Frontal cortex (tissue), 4 donors: ENCODE measurements around the gene TNNC2. TPM values are rescaled to one million over a fixed set of nuclear protein-coding genes. Genes with fewer than 3 reads are reported as not detected.
"Not testable (repeated sequence)": the region's sequence is repeated elsewhere in the genome, so short reads cannot be mapped to it uniquely, and the experiment has no call there.

ENCODE experiments used
- DNase-seq, 2 donors: peaks; one replicate each; pipeline ENCODE4 v3.0.0; 2012; ENCODE audit warnings: low spot score in 2 of 2
- FAIRE-seq: peaks from 2 replicates; lab custom pipeline; 2012; peaks lifted over from hg19 to GRCh38; lab: Jason Lieb, UNC
- total RNA-seq: library from RNA; depleted of rRNA; stranded (reverse); fragments of >200 nt; gene quantifications from one replicate; pipeline ENCODE4 v1.2.3, GENCODE V29; 2014
- donor health status: control.
- donor health status: control.
- donor health status: control.

The TNNC2 gene
- total RNA-seq, 1 donor from 2014 or later: not detected

DNA sequence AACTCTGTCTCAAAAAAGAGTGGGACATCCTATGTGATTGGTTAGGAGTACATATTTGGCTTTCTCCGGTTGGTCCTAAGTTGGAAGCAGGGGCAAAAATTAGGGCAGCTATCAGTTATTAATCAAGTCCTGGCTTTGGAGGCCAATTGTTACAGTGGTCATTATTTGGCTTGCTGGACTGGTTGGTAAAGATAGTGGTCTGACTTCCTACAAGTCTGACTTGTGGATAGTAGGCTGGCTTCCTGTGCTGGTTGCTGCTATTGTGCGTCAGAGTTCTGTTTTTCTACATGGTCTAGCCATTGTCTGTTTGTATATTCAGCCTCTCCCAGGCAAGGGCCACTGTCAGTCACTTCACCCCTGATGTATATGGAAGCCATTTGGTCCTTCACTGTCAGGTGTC lies 23.1 kb upstream of the TNNC2 start:
- DNase-seq (no peak), FAIRE-seq (no peak)

DNA sequence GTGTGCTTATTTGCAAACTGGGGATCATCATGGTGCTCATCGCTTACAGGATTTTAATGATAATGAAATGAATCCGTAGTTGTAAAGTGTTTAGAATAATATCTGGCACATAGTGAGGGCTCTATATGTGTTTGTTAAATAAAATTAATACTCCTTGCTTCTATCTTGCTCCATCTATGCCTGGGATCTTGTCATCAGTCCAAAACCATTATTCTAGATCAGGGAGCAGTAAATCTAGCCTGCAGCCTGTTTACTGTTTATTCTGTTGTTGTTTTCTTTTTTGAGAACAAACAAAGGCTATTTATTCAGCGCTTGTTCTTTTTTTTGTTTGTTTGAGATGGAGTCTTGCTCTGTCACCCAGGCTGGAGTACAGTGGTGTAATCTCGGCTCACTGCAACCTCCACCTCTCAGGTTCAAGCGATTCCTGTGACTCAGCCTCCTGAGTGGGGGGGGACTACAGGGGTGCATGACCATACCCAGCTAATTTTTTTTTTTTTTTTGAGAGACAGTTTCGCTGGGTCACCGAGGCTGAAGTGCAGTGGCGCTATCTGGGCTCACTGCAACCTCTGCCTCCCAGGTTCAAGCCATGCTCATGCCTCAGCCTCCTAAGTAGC lies 22.0 kb upstream of the TNNC2 start:
- DNase-seq: no peak
- no peak for FAIRE-seq

DNA sequence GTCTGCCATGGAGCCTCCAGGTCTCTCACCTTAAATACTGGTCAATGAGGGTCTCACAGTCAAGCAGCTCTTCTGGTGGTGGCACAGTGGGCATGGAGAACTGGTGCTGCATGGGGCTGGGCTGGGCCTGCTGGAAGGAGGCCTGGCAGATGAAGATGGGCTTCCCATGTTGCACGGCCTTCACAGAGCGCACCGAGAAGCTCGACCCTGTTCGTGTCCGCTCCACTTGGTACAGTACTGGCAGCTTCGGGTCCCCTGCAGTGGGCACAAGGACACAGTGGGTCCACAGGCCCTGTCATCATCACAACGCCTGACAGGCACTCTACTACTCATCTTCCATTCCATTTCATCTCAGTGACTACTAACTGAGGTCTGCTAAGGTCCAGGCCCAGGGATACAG lies 21.3 kb upstream of the TNNC2 start:
- FAIRE-seq (no peak), DNase-seq (no peak)

DNA sequence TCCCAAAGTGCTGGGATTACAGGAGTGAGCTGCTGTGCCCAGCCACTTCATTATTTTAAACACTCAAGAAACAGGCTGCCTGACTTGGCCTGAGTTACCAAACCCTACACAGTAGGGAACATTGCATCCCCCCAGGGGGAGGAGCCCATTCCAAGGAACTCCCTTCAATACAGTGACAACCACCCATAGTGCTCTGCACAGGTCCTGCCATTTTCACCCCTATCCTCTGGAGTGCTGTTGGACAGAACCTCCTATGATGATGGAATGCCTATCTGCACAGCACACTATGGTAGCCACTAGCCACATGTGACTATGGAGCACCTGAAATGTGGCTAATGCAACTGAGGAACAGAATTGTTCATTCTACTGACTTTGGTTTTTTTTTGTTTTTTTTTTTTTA lies 18.3 kb upstream of the TNNC2 start:
- no peak for FAIRE-seq
- DNase-seq: no peak

DNA sequence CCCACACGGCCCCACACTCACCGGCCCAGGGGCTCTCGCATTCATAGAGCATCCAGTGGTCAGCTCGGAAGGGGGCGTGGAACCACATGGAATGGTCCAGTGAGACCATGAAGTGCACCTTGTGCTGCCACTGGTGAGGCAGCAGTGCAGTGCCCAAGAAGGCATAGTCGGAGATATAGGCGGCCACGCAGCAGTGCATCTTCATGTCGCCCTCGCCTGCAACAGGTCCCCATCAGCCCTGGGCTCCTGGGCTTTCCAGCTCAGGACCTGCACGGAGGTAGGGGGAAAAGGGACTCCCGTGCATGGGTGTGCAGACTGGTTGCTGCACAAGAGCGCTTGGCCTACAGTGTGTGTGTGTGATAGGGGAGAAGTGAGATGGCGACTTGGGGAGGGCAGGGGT lies 16.4 kb upstream of the TNNC2 start:
- FAIRE-seq: no peak
- no peak for DNase-seq

DNA sequence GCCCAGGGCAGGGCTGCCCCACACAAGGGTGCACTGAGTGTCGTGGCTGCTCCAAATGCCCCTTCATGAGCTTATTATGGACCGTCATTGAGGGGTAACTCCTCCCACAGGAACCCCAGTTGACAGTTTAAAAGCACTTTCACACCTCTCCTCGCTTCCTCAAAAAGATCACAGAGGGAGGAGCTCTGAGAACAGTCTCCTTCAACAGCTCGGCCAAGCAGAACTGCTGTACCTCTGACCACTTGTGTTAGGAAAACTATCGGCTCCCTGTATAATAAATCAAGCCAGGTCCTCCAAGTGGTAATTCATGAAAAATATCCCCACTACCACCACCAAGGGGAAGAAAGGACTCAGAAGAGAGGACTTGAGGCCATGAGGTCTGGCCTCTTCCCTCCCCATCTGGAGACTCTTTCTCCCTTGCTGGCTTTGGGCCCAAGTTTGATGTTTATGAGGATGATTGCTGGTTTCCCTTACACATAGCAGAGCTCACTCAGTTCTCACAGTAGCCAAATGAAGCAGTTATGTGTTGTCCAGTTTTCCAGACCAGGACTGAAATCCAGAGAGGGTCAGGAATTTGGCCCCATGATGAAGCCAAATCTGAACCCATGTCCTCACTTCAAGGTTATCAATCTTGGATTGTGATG lies 15.2 kb upstream of the TNNC2 start:
- no peak for DNase-seq
- FAIRE-seq: no peak

DNA sequence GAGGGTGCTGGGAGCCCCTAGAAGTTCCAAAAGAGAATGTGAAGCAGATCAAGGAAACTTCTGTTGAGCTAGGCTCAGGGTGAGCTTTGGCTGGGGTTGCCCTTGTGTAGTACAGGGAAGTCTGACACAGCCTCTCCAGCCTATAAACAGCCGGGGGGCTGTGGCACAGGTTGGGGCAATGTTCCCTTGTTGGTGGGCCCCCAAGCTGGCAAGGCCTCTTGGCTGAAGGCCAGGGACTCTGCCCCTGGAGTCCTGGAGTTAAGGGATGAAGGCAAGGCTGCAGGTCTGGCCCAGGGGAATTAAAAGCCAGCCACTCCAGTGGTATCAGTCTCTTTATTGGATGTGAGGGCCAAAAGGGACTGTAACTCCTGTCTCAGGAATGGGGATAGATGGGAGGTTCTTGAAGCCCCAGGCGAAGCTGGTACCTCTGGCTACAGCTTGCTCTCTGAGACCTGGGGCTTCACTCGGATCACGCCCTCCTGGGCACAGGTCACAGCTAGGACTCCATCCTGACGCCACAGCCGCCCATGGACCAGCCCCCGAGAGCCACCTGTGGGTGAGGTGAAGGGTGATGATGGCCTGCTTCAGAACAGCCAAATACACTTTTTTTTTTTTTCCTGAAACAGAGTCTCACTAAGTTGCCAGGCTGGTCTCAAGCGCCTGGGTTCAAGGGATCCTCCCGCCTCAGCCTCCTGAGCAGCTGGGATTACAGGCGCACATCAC lies 14.5 kb upstream of the TNNC2 start:
- FAIRE-seq (no peak), DNase-seq (no peak)

DNA sequence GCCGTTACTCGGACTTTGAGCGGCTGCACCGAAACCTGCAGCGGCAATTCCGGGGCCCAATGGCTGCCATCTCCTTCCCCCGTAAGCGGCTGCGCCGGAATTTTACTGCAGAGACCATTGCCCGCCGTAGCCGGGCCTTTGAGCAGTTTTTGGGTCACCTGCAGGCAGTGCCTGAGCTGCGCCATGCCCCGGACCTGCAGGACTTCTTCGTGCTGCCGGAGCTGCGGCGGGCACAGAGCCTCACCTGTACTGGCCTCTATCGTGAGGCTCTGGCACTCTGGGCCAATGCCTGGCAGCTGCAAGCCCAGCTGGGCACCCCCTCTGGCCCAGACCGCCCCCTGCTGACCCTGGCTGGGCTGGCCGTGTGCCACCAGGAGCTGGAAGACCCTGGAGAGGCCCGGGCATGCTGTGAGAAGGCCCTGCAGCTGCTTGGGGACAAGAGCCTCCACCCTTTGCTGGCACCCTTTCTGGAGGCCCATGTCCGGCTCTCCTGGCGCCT lies 13.6 kb upstream of the TNNC2 start:
- DNase-seq: no peak
- no peak for FAIRE-seq

DNA sequence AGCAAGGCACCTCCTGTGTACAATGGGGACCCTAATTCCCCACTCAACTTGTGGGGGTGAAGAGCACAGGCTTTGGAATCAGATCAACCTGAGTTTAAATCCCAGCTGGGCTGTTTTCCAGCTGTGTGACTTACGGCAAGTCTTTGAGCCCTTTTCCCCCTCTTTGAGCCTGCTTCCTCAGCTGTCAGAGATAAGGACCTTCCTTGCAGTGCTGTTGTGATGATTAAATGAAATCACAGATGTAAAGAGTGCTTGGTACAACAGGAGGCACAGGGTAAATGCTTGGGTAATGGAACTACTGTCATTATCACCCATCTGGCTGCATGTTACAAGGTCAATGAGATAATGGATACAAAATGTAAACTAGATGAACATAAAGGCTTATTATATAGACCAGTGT lies 9.7 kb upstream of the TNNC2 start:
- FAIRE-seq (no peak), DNase-seq (no peak)

DNA sequence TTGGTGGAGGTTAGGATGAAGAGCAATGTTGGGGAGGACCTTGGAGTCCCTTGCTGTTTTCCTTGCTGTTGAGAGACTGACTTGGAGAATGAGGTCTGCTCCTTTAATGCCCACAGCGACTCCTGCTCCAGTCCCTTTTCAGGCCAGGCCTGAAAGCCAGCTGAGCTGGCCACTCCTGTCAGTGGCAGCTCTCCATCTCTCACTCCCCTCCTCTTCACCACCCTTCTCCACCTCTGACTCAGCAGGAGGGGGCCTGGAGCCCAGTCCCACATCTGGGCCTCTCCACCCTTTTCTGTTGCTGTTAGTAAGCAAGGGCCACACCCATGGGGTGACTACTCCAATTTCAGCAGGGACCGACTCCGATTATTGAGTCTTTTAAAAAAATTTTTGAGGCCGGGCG lies 8.7 kb upstream of the TNNC2 start:
- FAIRE-seq (no peak), DNase-seq (peak in 1 of 2 donors; percentile 47)

DNA sequence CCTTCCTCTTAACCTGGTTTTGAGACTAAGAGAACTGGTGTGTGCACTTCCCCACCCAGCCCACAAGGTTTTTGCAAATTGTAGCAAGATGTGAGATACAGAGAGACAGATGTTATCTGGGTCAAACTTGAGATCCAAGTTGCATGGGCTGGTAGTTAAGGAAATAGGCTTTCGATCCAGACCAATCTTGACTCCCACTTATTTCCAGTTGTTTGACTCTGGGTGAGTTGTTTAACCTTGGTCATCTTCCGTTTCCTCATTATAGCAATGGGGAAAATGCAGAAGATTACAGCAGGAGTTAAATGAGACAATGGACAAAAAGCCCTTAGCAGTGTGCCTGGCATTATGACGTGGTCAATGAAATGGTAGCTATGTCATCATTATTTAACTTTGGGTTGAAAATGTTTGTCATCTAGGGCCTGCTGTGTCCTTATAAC lies 8.2 kb upstream of the TNNC2 start:
- DNase-seq: no peak
- FAIRE-seq: no peak

DNA sequence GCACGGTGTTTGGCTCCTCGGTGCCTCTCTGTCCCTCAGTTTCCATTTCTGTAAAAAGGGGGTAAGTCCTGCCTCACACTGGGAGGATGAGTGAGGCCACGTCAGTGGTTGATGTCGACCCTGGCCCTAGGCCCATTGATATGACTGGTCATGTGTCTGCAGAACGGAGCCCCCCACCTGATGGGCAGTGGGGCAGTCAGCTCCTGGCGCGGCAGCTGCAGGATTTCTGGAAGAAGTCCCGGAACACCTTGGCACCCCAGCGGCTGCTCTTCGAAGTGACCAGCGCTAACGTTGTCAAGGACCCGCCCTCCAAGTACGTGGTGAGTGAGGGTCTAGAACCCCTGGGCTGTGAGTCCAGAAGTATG lies 7.7 kb upstream of the TNNC2 start:
- no peak for DNase-seq
- no peak for FAIRE-seq

DNA sequence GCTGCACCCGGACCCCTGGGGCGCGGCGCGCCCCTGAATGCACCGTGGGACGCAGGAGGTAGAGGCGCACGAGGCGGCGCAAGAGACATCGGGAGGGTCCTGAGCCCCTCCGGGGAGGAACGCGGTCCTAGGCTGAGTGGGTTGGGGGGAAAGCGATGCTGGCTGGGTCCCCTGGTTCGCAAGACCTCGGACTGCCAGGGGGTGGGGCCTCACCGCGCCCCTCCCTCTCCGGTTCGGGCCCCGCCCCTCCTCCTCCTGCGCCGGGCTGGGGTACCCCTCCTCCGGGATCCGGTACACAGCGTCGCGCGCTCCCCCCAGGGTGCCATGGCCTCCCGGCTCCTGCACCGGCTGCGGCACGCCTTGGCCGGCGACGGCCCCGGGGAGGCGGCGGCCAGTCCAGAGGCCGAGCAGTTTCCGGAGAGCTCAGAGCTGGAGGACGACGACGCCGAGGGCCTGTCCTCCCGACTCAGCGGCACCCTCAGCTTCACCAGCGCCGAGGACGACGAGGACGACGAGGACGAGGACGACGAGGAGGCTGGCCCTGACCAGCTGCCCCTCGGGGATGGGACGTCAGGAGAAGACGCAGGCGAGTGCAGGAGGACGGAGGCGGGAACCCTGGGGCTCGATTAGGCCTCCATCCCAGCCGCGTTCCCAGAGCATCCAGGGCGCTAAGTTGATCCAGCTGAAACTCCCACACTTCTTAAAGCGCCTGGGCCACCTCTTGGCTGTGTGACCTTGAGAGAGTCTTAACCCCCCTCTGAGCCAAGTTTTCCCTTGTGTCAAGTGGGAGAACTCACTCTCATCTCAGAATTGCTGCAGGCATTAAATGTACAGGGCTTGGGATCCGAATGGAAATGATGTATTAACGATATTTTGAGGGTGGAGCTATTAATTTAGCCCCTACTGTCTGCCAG lies 7.0 kb upstream of the TNNC2 start:
- FAIRE-seq (no peak), DNase-seq (peak; percentile 86 to 88)

DNA sequence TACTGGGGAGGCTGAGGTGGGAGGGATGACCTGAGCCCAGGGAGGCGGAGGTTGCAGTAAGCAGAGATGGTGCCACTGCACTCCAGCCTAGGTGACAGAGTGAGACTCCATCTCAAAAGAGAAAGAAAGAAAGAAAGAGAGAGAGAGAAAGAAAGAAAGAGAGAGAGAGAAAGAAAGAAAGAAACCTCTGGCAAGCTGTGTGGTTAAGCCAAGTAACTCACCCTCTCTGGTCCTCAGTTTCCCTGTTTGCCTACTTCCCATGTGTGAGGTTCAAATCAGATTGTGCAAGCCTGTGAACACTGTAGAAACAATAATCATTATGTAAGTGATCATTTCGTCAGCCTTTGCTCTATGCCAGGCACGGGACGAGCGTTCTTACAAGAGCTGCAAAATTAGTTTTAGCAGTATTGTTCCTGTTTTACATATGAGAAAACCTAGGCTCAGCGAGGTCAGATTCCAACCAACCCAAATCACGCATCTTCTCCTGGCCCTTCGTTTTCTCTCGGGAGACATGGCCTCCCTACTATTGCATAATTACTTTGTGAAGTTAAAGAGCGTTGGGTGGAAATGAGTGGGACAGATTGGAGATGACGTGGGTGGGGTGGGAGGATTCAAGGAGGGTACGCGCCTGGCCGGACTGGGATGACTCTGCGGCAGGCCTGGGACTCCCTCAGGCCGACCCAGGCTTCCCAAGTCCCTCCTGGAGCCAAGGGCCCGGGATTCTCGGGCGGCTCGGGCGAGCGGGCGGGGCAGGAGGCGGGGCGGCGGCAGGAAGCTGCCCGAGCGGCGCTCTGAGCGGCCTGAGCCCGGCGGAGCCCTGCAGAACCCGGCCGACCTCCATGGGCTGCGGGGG lies 6.1 kb upstream of the TNNC2 start, which contains the start of gene SNX21:
Gene SNX21, plus strand, starts transcription at position 770 of the 853 bp plus-strand sequence. CDS start 121 bp downstream, outside the sequence.
- DNase-seq (peak; percentile 70 to 73), FAIRE-seq (no peak)

DNA sequence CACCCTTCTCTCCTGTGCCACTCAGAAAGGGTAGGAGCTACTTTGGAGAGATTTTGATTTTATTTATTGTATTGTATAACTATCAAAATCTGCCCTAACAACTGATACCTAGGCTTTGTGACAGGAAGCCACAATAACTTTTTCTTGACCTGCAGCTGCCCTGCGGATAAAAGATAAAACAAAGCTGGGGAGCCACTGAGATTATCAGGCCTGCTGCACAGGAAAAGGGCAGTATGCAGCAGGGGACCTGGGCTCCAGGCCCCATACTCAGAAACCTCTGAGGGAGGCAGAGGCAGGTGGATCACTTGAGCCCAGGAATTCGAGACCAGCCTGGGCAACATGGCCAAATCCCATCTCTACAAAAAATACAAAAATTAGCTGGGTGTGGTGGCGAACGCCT lies 5.5 kb upstream of the TNNC2 start:
- FAIRE-seq (no peak), DNase-seq (no peak)

DNA sequence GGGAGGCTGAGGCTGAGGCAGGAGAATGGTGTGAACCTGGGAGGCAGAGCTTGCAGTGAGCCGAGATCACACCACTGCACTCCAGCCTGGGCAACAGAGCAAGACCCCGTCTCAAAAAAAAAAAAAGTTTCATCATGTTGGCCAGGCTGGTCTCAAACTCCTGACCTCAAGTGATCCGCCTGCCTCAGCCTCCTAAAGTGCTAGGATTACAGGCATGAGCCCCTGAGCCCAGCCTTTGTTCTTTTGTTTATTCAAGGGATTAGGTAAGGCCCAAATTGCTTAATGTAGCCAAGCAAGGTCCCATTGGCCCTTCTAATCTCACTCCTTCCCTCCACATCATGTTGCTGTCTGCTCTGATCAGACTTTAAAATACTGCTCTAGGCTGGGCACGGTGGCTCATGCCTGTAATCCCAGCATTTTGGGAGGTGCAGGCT lies 2.6 kb upstream of the TNNC2 start:
- DNase-seq, FAIRE-seq: not testable (repeated sequence)

DNA sequence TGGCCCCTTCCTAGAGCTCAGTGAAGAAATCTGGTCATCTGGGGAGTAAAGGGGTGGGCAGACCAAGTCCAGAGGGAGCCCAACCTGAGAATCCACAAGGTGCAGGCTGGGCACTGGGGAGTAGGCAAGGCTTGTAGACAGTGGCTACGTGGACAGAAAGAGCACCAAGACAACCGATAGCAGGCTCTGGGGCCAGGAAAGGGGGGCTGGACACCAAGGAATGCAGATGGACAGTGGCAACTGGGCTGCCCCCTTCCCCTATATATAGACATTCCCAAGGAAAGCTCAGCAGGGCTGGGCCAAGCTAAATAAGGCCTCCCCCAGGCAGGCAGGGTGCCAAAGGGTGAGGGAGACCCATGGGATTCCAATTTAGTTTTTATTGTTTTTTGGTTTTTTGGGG lies 1.5 kb upstream of the TNNC2 start:
- DNase-seq (no peak), FAIRE-seq (no peak)

DNA sequence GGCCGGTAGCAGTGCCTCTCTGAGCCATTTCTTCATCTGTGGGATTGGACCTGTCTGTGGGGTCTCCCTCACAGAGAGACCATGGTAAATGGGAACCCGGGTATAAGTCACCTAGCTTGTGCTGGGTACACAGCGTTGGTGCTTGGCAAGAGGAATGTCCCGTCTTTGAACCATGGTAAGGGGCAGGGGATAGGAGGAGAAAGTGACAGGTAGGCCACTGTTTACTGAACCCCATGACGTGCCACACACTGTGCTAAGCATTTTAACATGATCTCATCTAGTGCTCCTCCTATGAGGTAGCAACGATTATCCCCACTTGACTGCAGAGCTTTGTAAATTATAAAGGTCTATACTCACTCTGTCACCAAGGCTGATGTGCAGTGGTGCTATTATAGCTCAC lies 600 bp upstream of the TNNC2 start:
- no peak for FAIRE-seq
- DNase-seq: no peak

DNA sequence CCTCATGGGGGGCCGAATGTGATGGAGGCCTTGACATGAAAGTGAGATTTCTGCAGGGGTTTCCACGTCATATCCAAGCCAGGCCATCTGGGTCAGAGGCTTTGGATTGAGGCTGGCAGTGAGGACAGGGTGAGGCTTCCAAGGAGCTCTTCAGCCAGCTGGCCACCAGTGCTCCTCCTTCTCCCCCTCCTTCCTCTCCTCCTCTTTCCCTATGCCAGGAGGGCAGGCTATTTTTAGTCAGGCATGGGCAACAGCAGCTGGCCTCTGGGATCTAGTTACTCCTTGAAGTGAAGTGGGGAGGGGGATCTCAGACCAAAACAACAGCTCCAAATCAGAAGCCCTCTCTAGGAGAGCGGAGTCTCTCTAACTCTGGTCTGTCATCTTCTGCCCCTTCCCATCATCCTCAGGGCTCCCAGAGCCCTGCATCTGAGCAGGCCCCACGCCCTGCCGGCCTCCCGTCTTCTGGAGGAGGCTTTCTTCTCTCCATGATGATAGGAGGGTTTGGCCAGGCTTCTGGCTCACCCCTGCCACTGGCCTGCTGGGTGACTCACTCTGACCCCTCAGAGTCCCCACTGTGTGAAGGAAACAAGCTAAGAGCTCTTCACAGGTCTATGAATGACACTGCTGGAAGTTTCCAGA lies 612 bp downstream of the TNNC2 start:
- DNase-seq (no peak), FAIRE-seq (no peak)
